GM06990 (cell line): ENCODE results near the gene SHC1.
"Not testable (repeated sequence)": the region's sequence is repeated elsewhere in the genome, so short reads cannot be mapped to it uniquely, and the experiment has no call there.

ENCODE experiments used
- DNase-seq: peaks from one replicate; pipeline ENCODE4 v3.0.0-alpha.2; 2011; ENCODE audit not compliant: insufficient read length; ENCODE audit errors: extremely low read depth
- H3K27me3 ChIP-seq: replicated peaks from 2 replicates; pipeline ENCODE4 v1.6.0; 2011; ENCODE audit warnings: low read length; ENCODE audit not compliant: control insufficient read depth, insufficient read depth
- H3K36me3 ChIP-seq: 2 replicates; pipeline ENCODE4 v1.5.1; 2011; ENCODE audit warnings: low read length; ENCODE audit not compliant: control insufficient read depth, insufficient read depth
- H3K4me3 ChIP-seq: replicated peaks from 2 replicates; pipeline ENCODE4 v1.5.1; 2011; ENCODE audit warnings: low read depth, mild to moderate bottlenecking, control low read depth, low read length
- TF ChIP-seq, protein P1 (sequence below): IDR thresholded peaks from 2 replicates; pipeline ENCODE4 v1.5.1; 2011; ENCODE audit warnings: low read length, control low read depth, mild to moderate bottlenecking, inconsistent platforms; ENCODE audit not compliant: insufficient read depth, poor library complexity, severe bottlenecking

Gene SHC1

DNA sequence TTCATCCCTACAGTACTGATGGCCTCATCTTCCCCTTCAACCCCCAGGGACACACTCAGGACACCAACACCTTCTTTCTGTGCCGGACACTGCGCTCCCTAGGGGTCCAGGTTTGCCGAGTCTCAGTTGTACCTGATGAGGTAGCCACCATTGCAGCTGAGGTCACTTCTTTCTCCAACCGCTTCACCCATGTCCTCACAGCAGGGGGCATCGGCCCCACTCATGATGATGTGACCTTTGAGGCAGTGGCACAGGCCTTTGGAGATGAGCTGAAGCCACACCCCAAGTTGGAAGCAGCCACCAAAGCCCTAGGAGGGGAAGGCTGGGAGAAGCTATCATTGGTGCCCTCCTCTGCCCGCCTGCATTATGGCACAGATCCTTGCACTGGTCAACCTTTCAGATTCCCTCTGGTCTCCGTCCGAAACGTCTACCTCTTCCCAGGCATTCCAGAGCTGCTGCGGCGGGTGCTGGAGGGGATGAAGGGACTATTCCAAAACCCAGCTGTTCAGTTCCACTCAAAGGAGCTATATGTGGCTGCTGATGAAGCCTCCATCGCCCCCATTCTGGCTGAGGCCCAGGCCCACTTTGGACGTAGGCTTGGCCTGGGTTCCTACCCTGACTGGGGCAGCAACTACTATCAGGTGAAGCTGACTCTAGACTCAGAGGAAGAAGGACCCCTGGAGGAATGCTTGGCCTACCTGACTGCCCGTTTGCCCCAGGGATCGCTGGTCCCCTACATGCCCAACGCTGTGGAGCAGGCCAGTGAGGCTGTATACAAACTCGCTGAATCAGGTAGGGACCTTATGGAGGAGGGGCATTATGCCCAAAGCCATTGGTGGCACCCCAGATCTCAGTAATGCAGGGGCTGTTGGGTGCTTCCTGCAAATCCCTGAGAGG is 17.8 kb upstream of the SHC1 start:
- DNase-seq: no peak
- Histone ChIP-seq H3K4me3 (no peak overlapping the region), H3K27me3 (no peaks in the 10 kb centered on the region), H3K36me3 (peaks cover 24% of the 10 kb centered on the region)
- TF ChIP-seq, protein P1, sequence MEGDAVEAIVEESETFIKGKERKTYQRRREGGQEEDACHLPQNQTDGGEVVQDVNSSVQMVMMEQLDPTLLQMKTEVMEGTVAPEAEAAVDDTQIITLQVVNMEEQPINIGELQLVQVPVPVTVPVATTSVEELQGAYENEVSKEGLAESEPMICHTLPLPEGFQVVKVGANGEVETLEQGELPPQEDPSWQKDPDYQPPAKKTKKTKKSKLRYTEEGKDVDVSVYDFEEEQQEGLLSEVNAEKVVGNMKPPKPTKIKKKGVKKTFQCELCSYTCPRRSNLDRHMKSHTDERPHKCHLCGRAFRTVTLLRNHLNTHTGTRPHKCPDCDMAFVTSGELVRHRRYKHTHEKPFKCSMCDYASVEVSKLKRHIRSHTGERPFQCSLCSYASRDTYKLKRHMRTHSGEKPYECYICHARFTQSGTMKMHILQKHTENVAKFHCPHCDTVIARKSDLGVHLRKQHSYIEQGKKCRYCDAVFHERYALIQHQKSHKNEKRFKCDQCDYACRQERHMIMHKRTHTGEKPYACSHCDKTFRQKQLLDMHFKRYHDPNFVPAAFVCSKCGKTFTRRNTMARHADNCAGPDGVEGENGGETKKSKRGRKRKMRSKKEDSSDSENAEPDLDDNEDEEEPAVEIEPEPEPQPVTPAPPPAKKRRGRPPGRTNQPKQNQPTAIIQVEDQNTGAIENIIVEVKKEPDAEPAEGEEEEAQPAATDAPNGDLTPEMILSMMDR: no peak

DNA sequence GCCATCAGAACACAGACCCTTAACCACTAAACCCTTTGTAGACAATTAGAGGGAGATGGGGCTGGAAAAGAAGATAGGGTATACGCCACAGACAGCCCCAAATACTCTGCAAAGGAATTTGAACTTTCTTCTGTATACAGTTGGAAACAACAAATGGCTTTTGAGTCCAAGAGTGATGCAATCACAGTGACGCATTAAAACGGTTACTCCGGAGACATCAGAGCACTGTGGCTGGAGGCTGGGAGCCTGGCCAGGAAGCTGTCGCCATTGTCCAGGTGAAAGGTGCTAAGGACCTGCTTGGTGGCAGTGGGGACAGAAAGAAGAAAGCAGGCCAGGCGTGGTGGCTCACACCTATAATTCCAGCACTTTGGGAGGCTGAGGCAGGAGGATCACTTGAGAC is 16.8 kb upstream of the SHC1 start:
- TF ChIP-seq, protein P1: no peak
- no peak overlapping the region for H3K4me3 ChIP-seq
- H3K27me3 ChIP-seq: no peaks in the 10 kb centered on the region
- peaks cover 22% of the 10 kb centered on the region for H3K36me3 ChIP-seq
- no peak for DNase-seq

DNA sequence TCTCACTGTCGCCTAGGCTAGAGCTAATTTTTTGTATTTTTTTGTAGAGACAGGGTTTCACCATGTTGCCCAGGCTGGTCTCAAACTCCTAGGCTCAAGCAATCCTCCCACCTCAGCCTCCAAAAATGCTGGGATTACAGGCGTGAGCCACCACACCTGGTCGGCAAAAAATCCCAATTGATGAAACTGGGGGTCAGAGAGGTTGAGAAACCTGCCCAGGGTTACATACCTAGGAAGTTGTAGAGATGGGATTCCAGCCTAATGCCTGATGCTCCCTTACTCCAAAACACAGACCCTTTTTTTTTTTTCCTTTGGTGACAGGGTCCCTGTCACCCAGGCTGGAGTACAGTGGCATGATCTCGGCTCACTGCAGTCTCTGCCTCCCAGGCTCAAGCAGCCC is 16.2 kb upstream of the SHC1 start:
- H3K36me3 ChIP-seq: peaks cover 22% of the 10 kb centered on the region
- DNase-seq, H3K27me3 ChIP-seq, H3K4me3 ChIP-seq: not testable (repeated sequence)

DNA sequence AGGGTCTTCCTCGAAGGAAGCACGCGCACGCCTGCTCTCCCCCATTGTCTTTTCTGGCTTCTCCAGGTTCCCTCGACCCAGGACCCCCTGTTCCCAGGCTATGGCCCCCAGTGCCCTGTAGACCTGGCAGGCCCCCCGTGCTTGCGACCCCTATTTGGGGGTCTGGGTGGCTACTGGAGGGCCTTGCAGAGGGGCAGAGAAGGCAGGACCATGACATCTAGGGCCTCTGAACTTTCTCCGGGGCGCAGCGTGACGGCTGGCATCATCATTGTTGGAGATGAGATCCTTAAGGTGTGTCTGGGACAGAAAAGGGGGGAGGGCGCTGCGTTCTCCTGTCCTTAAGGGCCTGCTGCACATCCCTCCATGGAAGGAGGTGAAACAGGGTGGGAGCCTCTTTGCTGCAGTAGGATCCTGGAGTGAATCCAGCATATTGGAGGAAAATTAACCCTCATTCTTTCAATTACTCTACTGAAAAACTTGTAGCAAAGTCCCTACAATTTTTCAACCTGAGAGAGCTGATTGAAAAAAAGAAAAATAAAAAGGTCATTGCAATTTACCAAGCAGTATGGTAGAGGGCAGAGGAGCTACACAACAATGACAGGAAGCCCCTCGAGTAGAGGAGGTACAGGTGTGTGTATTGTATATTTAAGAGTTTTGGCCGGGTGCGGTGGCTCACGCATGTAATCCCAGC is 13.4 kb upstream of the SHC1 start:
- Histone ChIP-seq H3K4me3 (peak overlapping the region; percentile 70), H3K36me3 (peaks cover 9% of the 10 kb centered on the region), H3K27me3 (no peaks in the 10 kb centered on the region)
- no peak for DNase-seq
- TF ChIP-seq, protein P1: no peak

DNA sequence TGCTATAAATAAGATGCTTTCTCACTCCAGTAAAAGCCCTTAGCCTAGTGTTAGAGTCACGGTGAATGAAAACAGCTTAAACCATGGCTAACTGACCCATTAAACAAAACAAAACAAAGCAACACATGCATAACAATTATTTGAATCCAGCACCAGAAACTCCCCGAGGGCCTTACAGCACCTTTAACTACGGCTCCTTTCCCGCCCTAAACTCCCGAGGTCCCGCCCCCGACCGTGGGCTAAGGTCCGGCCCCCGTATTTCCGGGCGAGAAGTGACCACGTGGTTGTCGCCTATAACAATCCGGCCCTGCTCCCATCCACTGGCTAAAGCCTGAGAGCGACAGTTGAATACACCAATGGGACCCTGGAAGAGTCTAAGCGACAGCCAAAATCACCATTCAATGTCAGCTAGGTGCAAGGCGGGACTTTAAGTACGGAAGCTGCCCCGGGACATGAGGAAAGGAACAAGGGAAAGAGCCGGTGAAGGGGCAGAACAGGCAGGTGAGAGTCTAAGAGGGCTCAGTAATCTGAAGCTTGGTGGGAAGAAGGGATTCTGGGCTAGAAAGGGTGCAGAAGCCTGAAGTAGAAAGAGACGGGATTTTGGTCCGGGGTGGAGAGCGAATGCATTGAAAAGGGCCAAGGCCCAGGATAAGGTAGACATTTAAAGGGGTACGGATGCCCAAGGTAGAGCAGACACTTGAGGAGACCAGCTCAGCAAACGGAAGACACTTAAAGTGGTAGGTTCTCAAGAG is 12.5 kb upstream of the SHC1 start, which contains the start of gene FLAD1:
TSS of gene FLAD1 (plus strand) at position 448 of the 752 bp plus-strand sequence. CDS start 351 bp downstream, outside the sequence.
- peak; percentile 95 for DNase-seq
- Histone ChIP-seq H3K4me3 (peak within 1 kb of the TSS; percentile 70), H3K36me3 (peaks cover 5% of the 10 kb centered on the region), H3K27me3 (no peaks in the 10 kb centered on the region)
- TF ChIP-seq, protein P1: no peak
